ENCODE data around the gene RXRG.

DNA sequence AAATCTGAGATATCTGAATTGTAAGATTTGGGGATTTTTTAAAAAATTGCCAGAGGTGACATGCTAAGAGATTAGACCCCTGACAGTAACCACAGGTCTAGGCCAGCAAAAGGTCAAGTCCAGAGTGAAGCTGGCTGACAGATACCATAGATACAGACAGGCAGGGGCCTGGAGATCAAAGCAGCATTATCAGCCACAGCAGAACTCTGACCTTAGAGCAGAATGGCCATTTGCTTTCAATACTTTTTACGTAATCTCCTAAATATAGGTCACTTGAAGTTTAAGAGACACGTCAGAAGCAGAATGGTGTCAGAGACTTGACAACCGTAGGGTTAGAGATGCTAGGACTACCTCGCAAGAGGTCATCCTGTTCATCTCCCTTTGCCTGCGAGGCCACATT is 40.8 kb upstream of the RXRG start:
- TF ChIP-seq, protein P1, sequence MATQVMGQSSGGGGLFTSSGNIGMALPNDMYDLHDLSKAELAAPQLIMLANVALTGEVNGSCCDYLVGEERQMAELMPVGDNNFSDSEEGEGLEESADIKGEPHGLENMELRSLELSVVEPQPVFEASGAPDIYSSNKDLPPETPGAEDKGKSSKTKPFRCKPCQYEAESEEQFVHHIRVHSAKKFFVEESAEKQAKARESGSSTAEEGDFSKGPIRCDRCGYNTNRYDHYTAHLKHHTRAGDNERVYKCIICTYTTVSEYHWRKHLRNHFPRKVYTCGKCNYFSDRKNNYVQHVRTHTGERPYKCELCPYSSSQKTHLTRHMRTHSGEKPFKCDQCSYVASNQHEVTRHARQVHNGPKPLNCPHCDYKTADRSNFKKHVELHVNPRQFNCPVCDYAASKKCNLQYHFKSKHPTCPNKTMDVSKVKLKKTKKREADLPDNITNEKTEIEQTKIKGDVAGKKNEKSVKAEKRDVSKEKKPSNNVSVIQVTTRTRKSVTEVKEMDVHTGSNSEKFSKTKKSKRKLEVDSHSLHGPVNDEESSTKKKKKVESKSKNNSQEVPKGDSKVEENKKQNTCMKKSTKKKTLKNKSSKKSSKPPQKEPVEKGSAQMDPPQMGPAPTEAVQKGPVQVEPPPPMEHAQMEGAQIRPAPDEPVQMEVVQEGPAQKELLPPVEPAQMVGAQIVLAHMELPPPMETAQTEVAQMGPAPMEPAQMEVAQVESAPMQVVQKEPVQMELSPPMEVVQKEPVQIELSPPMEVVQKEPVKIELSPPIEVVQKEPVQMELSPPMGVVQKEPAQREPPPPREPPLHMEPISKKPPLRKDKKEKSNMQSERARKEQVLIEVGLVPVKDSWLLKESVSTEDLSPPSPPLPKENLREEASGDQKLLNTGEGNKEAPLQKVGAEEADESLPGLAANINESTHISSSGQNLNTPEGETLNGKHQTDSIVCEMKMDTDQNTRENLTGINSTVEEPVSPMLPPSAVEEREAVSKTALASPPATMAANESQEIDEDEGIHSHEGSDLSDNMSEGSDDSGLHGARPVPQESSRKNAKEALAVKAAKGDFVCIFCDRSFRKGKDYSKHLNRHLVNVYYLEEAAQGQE (IDR thresholded peaks at IDR 0.05; ENCODE audit: low read depth) = no peak
- no peak for TF ChIP-seq SP1 (IDR thresholded peaks at IDR 0.05; ENCODE audit: low read depth)
- no peak for TF ChIP-seq JUND (IDR thresholded peaks at IDR 0.05)
- TF ChIP-seq, protein P2, sequence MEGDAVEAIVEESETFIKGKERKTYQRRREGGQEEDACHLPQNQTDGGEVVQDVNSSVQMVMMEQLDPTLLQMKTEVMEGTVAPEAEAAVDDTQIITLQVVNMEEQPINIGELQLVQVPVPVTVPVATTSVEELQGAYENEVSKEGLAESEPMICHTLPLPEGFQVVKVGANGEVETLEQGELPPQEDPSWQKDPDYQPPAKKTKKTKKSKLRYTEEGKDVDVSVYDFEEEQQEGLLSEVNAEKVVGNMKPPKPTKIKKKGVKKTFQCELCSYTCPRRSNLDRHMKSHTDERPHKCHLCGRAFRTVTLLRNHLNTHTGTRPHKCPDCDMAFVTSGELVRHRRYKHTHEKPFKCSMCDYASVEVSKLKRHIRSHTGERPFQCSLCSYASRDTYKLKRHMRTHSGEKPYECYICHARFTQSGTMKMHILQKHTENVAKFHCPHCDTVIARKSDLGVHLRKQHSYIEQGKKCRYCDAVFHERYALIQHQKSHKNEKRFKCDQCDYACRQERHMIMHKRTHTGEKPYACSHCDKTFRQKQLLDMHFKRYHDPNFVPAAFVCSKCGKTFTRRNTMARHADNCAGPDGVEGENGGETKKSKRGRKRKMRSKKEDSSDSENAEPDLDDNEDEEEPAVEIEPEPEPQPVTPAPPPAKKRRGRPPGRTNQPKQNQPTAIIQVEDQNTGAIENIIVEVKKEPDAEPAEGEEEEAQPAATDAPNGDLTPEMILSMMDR (IDR thresholded peaks at IDR 0.05 in 2 of 3, conservative IDR thresholded peaks at IDR 0.05 in 1 of 3; ENCODE audit: borderline replicate concordance in 1 of 3, insufficient read depth in 1 of 3, low read depth in 2 of 3, low read length in 2 of 3) = no peak
- no peak for TF ChIP-seq EZH2 (IDR thresholded peaks at IDR 0.05)
- no peak for TF ChIP-seq ELF1 (IDR thresholded peaks at IDR 0.05; ENCODE audit: borderline replicate concordance, low read depth)
- no peak for TF ChIP-seq ZNF274 (IDR thresholded peaks at IDR 0.05; ENCODE audit: low read depth, low read length)
- TF ChIP-seq FOSL1 (IDR thresholded peaks at IDR 0.05; ENCODE audit: low read depth) = no peak
- no peak for TF ChIP-seq POLR2A (IDR thresholded peaks at IDR 0.05; ENCODE audit: borderline replicate concordance, extremely low read depth, insufficient read depth, insufficient read length)
- TF ChIP-seq EZH2phosphoT487 (IDR thresholded peaks at IDR 0.05; ENCODE audit: borderline replicate concordance) = no peak
- no peak for TF ChIP-seq SRF (IDR thresholded peaks at IDR 0.05; ENCODE audit: low read depth)
- TF ChIP-seq CEBPB (IDR thresholded peaks at IDR 0.05; ENCODE audit: low read depth) = no peak
- no peak for TF ChIP-seq POLR2AphosphoS5 (IDR thresholded peaks at IDR 0.05; ENCODE audit: low read depth, low read length)
- TF ChIP-seq SIN3A (IDR thresholded peaks at IDR 0.05; ENCODE audit: low read depth) = no peak

All from HCT116 (cell line).